Liver (tissue), 9 donors: ENCODE measurements around the gene KRTAP5-1. TPM values are rescaled to one million over a fixed set of nuclear protein-coding genes. Genes with fewer than 3 reads are reported as not detected.

ENCODE experiments used
- DNase-seq: peaks from one replicate; pipeline ENCODE4 v3.0.0-alpha.2; 2017; ENCODE audit warnings: low spot score
- H3K27ac ChIP-seq, 2 donors: one replicate each; pipeline ENCODE4 v1.7.0; 2013; ENCODE audit warnings: inconsistent platforms in 2 of 2, low read length in 2 of 2, control low read depth in 1 of 2, low read depth in 1 of 2, mild to moderate bottlenecking in 1 of 2
- H3K27me3 ChIP-seq, 4 donors: one replicate each; pipeline versions ENCODE4 v1.6.1 to v1.7.0; 2013; ENCODE audit warnings: low read length in 3 of 4, inconsistent platforms in 1 of 4, mild to moderate bottlenecking in 1 of 4, moderate library complexity in 1 of 4; ENCODE audit not compliant: control insufficient read depth in 4 of 4, insufficient read depth in 4 of 4
- H3K36me3 ChIP-seq, 4 donors: one replicate each; pipeline versions ENCODE4 v1.6.1 to v1.7.0; 2013; ENCODE audit warnings: low read length in 3 of 4, mild to moderate bottlenecking in 3 of 4, low read depth in 1 of 4, moderate library complexity in 1 of 4; ENCODE audit not compliant: control insufficient read depth in 4 of 4, insufficient read depth in 3 of 4
- H3K4me1 ChIP-seq, 4 donors: one replicate each; pipeline versions ENCODE4 v1.6.1 to v1.7.0; 2013; ENCODE audit warnings: low read length in 3 of 4, mild to moderate bottlenecking in 3 of 4, moderate library complexity in 1 of 4; ENCODE audit not compliant: control insufficient read depth in 4 of 4, insufficient read depth in 4 of 4
- H3K4me3 ChIP-seq, 3 donors: one replicate each; pipeline versions ENCODE4 v1.6.1 to v1.7.0; 2013; ENCODE audit warnings: low read length in 3 of 3, control low read depth in 1 of 3, low read depth in 1 of 3, mild to moderate bottlenecking in 1 of 3
- H3K9ac ChIP-seq, 2 donors: one replicate each; pipeline ENCODE4 v1.7.0; 2013; ENCODE audit warnings: low read length in 2 of 2, mild to moderate bottlenecking in 2 of 2, moderate library complexity in 2 of 2, control low read depth in 1 of 2, low read depth in 1 of 2
- H3K9me3 ChIP-seq, 4 donors: one replicate each; pipeline versions ENCODE4 v1.6.1 to v1.7.0; 2013; ENCODE audit warnings: low read length in 3 of 4; ENCODE audit not compliant: control insufficient read depth in 4 of 4
- ATF3 ChIP-seq: IDR thresholded peaks from 2 replicates; pipeline ENCODE4 v1.6.1; 2016; ENCODE audit warnings: antibody characterized with exemption
- CTCF ChIP-seq: fragments of 150-350 bp; IDR thresholded peaks from 2 replicates; pipeline ENCODE4 v1.5.1; 2017; ENCODE audit warnings: improper control_type of control experiment, low read depth, low read length; ENCODE audit not compliant: missing input control
- EGR1 ChIP-seq, 2 donors: IDR thresholded peaks; 2 replicates each; pipeline ENCODE4 v1.6.1; 2016 to 2018; ENCODE audit warnings: antibody characterized with exemption in 2 of 2, low read depth in 2 of 2
- FOXA1 ChIP-seq: IDR thresholded peaks from 2 replicates; pipeline ENCODE4 v1.6.1; 2016; ENCODE audit warnings: antibody characterized with exemption
- FOXA2 ChIP-seq: IDR thresholded peaks from 2 replicates; pipeline ENCODE4 v1.6.1; 2016; ENCODE audit warnings: antibody characterized with exemption
- GABPA ChIP-seq, 2 donors: IDR thresholded peaks in 1 of 2; conservative IDR thresholded peaks in 1 of 2; 2 replicates each; pipeline ENCODE4 v1.6.1; 2016; ENCODE audit warnings: antibody characterized with exemption in 2 of 2, mild to moderate bottlenecking in 1 of 2, moderate library complexity in 1 of 2
- HNF4G ChIP-seq: IDR thresholded peaks from 2 replicates; pipeline ENCODE4 v1.6.1; 2016; ENCODE audit warnings: antibody characterized with exemption
- NR2F2 ChIP-seq: IDR thresholded peaks from 2 replicates; pipeline ENCODE4 v1.6.1; 2016; ENCODE audit warnings: antibody characterized with exemption
- RAD21 ChIP-seq, 2 donors: IDR thresholded peaks; 2 replicates each; pipeline ENCODE4 v1.6.1; 2016; ENCODE audit warnings: antibody characterized with exemption in 2 of 2, mild to moderate bottlenecking in 2 of 2
- REST ChIP-seq: IDR thresholded peaks from 2 replicates; pipeline ENCODE4 v1.6.1; 2016; ENCODE audit warnings: antibody characterized with exemption, mild to moderate bottlenecking
- RXRA ChIP-seq, 2 donors: IDR thresholded peaks; 2 replicates each; pipeline ENCODE4 v1.6.1; 2017 to 2018; ENCODE audit warnings: antibody characterized with exemption in 2 of 2, mild to moderate bottlenecking in 1 of 2
- SP1 ChIP-seq: IDR thresholded peaks from 2 replicates; pipeline ENCODE4 v1.6.1; 2018; ENCODE audit warnings: antibody characterized with exemption, mild to moderate bottlenecking
- TAF1 ChIP-seq: conservative IDR thresholded peaks from 2 replicates; pipeline ENCODE4 v1.6.1; 2016; ENCODE audit warnings: antibody characterized with exemption, mild to moderate bottlenecking
- YY1 ChIP-seq: IDR thresholded peaks from 2 replicates; pipeline ENCODE4 v1.6.1; 2016; ENCODE audit warnings: antibody characterized with exemption, mild to moderate bottlenecking
- ZBTB33 ChIP-seq: IDR thresholded peaks from 2 replicates; pipeline ENCODE4 v1.6.1; 2016; ENCODE audit warnings: antibody characterized with exemption
- WGBS: extraction: QIAGEN DNeasy Blood & Tissue Kit; methylation state at CpG from one replicate; pipeline ENCODE4 v1.1.7; 2013; 5-methylcytosine and 5-hydroxymethylcytosine counted together
- polyA plus RNA-seq, 2 donors: library from polyadenylated mRNA; stranded (reverse) in 1 of 2; unstranded in 1 of 2; fragments of 200-250 nt in 1 of 2; fragments of >200 nt in 1 of 2; fragmentation: Nextera tagmentation in 1 of 2; extraction: Ambion mirVana in 1 of 2; gene quantifications; one replicate each; pipeline versions ENCODE4 v1.2.1 to v1.2.3, GENCODE V29; 2013 to 2015
- total RNA-seq, 2 donors: library from RNA; depleted of rRNA; stranded (reverse); fragments of >200 nt; gene quantifications; one replicate each; pipeline ENCODE4 v1.2.3, GENCODE V29; 2014
- donor health status: healthy.
- donor health status: healthy.
- donor health status: healthy.
- donor health status: healthy.
- donor health status: healthy.

KRTAP5-1 gene
- total and polyA plus RNA-seq, 4 donors = not detected

GRCh38 chr11:1570896-1571759 is 14.0 kb downstream of the KRTAP5-1 start:
- Histone ChIP-seq H3K27me3 (peaks cover 0 to 5% (median 0%) of the 10 kb centered on the region in 4 donors), H3K27ac (no peak overlapping the region), H3K4me1 (peaks cover 6 to 18% (median 12%) of the 10 kb centered on the region in 4 donors), H3K9ac (no peak overlapping the region), H3K4me3 (peak overlapping the region in 2 of 3 donors; percentile 27 to 63), H3K9me3 (no peaks in the 10 kb centered on the region), H3K36me3 (no peaks in the 10 kb centered on the region)
- no peak for DNase-seq
- WGBS = 16% methylated on average over 58 of the region's 58 CpGs
- TF ChIP-seq SP1 (no peak), ATF3 (no peak), YY1 (no peak), NR2F2 (no peak), FOXA2 (no peak), CTCF (no peak), RAD21 (IDR thresholded peaks at IDR 0.05) (no peak), RXRA (IDR thresholded peaks at IDR 0.05) (no peak), EGR1 (IDR thresholded peaks at IDR 0.05; ENCODE audit: low read depth in 2 of 2) (no peak), REST (no peak), ZBTB33 (no peak), FOXA1 (no peak), HNF4G (no peak), TAF1 (no peak)

GRCh38 chr11:1570531-1570895 is 14.6 kb downstream of the KRTAP5-1 start:
- 87% methylated on average over 8 of the region's 8 CpGs for WGBS
- Histone ChIP-seq H3K9me3 (no peaks in the 10 kb centered on the region), H3K36me3 (no peaks in the 10 kb centered on the region), H3K9ac (no peak overlapping the region), H3K27me3 (peaks cover 0 to 5% (median 0%) of the 10 kb centered on the region in 4 donors), H3K4me1 (peaks cover 6 to 18% (median 12%) of the 10 kb centered on the region in 4 donors), H3K27ac (no peak overlapping the region), H3K4me3 (no peak overlapping the region)
- DNase-seq = no peak
- TF ChIP-seq CTCF (no peak), HNF4G (no peak), YY1 (no peak), REST (no peak), TAF1 (no peak), GABPA (IDR thresholded peaks at IDR 0.05 in 1 of 2, conservative IDR thresholded peaks at IDR 0.05 in 1 of 2) (no peak), FOXA1 (no peak), NR2F2 (no peak)
